HG03064 (cell line): ENCODE measurements around the gene ATP2A3.

Source experiments
- ATAC-seq: cut with Tn5 transposase; IDR thresholded peaks from one replicate; pipeline ENCODE4 v1.9.1; 2021; ENCODE audit warnings: low read depth; ENCODE audit not compliant: unreplicated experiment

Gene ATP2A3

GRCh38 chr17:3974138-3974687 lies 10.0 kb upstream of the ATP2A3 start:
- ATAC-seq, result no peak

GRCh38 chr17:3973495-3974137 lies 9.4 kb upstream of the ATP2A3 start:
- ATAC-seq, result no peak

- ATAC-seq, result no peak
These were observed 8.7 kb upstream of the ATP2A3 start for GRCh38 chr17:3972931-3973330.

GRCh38 chr17:3972281-3972731 lies 8.1 kb upstream of the ATP2A3 start:
- ATAC-seq, result no peak

- ATAC-seq, result no peak
These were observed 6.4 kb upstream of the ATP2A3 start for GRCh38 chr17:3970668-3971067.

GRCh38 chr17:3969963-3970362 lies 5.7 kb upstream of the ATP2A3 start:
- no peak for ATAC-seq

GRCh38 chr17:3968886-3969524 lies 4.8 kb upstream of the ATP2A3 start:
- ATAC-seq, result no peak

GRCh38 chr17:3968015-3968414 lies 3.8 kb upstream of the ATP2A3 start:
- no peak for ATAC-seq

- no peak for ATAC-seq
These were observed 2.6 kb upstream of the ATP2A3 start for GRCh38 chr17:3966720-3967363.

GRCh38 chr17:3965118-3965800 lies 1.0 kb upstream of the ATP2A3 start:
- ATAC-seq, result no peak

GRCh38 chr17:3963237-3964201 lies 718 bp downstream of the ATP2A3 start:
- ATAC-seq, result no peak

GRCh38 chr17:3962965-3963236 lies 1.3 kb downstream of the ATP2A3 start:
- no peak for ATAC-seq

- no peak for ATAC-seq
These were observed 1.8 kb downstream of the ATP2A3 start for GRCh38 chr17:3962217-3962964.

- ATAC-seq, result no peak
These were observed 2.6 kb downstream of the ATP2A3 start for GRCh38 chr17:3961564-3962047.

GRCh38 chr17:3960764-3961163 lies 3.5 kb downstream of the ATP2A3 start:
- no peak for ATAC-seq

GRCh38 chr17:3959921-3960601 lies 4.2 kb downstream of the ATP2A3 start:
- ATAC-seq, result no peak

- ATAC-seq, result no peak
These were observed 4.8 kb downstream of the ATP2A3 start for GRCh38 chr17:3959295-3959899.
